ENCODE measurements around the gene KIF26B.

DNA sequence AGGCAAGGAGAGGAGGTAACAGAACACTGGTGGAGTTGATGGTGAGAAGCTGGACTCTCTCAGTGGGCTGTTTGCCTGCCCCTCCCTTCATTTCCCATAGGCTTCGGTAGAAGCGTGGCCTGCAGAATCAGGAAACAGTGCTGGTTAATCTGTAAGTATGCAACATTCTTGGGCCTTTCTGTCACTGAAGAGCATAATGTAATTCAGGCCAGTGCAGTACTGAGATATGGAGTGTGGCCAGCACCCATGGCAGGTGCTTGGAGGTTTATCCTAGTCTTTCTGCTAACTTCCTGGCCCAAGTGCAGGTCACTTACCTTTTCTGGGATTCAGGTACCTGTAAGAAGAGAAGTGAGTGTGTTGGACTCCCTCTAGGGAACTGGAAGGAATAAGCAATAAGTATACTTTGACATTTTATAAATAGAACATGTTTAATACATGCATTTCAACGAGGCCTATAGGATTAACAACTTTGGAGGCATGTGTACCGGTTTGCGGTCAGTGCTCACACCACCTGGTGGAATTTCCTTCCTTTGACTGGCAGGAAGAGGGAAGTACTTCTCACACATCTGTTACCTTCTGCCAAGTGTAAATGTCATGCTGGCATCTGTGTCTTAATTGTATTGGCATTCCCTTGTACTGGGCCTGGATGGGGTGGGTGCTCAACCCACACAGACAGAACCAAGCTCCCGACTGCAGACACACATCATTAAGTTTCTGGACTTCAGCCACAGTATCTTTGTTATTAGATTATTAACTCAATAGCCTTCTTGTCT is 105.5 kb downstream of the KIF26B start:
- TF ChIP-seq, protein P1, sequence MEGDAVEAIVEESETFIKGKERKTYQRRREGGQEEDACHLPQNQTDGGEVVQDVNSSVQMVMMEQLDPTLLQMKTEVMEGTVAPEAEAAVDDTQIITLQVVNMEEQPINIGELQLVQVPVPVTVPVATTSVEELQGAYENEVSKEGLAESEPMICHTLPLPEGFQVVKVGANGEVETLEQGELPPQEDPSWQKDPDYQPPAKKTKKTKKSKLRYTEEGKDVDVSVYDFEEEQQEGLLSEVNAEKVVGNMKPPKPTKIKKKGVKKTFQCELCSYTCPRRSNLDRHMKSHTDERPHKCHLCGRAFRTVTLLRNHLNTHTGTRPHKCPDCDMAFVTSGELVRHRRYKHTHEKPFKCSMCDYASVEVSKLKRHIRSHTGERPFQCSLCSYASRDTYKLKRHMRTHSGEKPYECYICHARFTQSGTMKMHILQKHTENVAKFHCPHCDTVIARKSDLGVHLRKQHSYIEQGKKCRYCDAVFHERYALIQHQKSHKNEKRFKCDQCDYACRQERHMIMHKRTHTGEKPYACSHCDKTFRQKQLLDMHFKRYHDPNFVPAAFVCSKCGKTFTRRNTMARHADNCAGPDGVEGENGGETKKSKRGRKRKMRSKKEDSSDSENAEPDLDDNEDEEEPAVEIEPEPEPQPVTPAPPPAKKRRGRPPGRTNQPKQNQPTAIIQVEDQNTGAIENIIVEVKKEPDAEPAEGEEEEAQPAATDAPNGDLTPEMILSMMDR (IDR thresholded peaks at IDR 0.05) = no peak
- TF ChIP-seq POLR2A (IDR thresholded peaks at IDR 0.05) (no peak), EP300 (IDR thresholded peaks at IDR 0.05) (no peak)

All from suprapubic skin (tissue), 3 donors.